ENCODE data around the gene TAS2R41. TPM values are rescaled to one million over a fixed set of nuclear protein-coding genes. Genes with fewer than 3 reads are reported as not detected.
A peak's percentile ranks its signal among the peaks of the same experiment; 100 is the strongest.

The TAS2R41 gene, protein sequence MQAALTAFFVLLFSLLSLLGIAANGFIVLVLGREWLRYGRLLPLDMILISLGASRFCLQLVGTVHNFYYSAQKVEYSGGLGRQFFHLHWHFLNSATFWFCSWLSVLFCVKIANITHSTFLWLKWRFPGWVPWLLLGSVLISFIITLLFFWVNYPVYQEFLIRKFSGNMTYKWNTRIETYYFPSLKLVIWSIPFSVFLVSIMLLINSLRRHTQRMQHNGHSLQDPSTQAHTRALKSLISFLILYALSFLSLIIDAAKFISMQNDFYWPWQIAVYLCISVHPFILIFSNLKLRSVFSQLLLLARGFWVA
- total RNA-seq = not detected

DNA sequence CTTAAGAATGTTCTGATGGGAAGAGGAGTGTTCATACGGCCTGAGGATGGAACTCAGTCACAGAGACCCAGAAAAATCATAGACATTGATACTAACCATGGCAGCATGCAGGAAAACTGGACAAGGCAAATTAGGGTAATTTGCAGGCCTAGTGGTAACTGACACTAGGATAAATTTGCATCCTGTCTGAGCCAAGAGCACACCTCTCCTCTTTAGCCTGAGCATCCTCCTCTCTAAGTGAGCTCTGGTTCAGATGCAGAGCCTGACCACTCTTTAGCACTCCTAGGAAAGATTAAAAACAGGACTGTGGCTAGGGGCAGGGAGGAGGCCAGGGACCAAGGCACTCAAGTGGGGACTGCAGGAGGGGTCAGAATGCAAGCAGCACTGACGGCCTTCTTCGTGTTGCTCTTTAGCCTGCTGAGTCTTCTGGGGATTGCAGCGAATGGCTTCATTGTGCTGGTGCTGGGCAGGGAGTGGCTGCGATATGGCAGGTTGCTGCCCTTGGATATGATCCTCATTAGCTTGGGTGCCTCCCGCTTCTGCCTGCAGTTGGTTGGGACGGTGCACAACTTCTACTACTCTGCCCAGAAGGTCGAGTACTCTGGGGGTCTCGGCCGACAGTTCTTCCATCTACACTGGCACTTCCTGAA, at the start of gene TAS2R41:
Gene TAS2R41 (plus strand): TSS at position 373 of the 650 bp plus-strand sequence. CDS start 0 bp downstream, at position 373.
- no peaks in the 10 kb centered on the region for H3K27me3 ChIP-seq
- no peaks in the 10 kb centered on the region for H3K36me3 ChIP-seq
- H3K27ac ChIP-seq = peak within 1 kb of the TSS; percentile 64
- DNase-seq (ENCODE audit: low spot score in 2 of 2) = no peak
- H3K4me1 ChIP-seq = peaks cover 12% of the 10 kb centered on the region
- H3K4me3 ChIP-seq = no peak within 1 kb of the TSS
- no peaks in the 10 kb centered on the region for H3K9me3 ChIP-seq
- TF ChIP-seq POLR2A (IDR thresholded peaks at IDR 0.05) (no peak), EP300 (IDR thresholded peaks at IDR 0.05) (no peak), POLR2AphosphoS5 (IDR thresholded peaks at IDR 0.05) (no peak)
- TF ChIP-seq, protein P1, sequence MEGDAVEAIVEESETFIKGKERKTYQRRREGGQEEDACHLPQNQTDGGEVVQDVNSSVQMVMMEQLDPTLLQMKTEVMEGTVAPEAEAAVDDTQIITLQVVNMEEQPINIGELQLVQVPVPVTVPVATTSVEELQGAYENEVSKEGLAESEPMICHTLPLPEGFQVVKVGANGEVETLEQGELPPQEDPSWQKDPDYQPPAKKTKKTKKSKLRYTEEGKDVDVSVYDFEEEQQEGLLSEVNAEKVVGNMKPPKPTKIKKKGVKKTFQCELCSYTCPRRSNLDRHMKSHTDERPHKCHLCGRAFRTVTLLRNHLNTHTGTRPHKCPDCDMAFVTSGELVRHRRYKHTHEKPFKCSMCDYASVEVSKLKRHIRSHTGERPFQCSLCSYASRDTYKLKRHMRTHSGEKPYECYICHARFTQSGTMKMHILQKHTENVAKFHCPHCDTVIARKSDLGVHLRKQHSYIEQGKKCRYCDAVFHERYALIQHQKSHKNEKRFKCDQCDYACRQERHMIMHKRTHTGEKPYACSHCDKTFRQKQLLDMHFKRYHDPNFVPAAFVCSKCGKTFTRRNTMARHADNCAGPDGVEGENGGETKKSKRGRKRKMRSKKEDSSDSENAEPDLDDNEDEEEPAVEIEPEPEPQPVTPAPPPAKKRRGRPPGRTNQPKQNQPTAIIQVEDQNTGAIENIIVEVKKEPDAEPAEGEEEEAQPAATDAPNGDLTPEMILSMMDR (IDR thresholded peaks at IDR 0.05) = no peak
- 86% methylated on average over 9 of the region's 10 CpGs for WGBS

DNA sequence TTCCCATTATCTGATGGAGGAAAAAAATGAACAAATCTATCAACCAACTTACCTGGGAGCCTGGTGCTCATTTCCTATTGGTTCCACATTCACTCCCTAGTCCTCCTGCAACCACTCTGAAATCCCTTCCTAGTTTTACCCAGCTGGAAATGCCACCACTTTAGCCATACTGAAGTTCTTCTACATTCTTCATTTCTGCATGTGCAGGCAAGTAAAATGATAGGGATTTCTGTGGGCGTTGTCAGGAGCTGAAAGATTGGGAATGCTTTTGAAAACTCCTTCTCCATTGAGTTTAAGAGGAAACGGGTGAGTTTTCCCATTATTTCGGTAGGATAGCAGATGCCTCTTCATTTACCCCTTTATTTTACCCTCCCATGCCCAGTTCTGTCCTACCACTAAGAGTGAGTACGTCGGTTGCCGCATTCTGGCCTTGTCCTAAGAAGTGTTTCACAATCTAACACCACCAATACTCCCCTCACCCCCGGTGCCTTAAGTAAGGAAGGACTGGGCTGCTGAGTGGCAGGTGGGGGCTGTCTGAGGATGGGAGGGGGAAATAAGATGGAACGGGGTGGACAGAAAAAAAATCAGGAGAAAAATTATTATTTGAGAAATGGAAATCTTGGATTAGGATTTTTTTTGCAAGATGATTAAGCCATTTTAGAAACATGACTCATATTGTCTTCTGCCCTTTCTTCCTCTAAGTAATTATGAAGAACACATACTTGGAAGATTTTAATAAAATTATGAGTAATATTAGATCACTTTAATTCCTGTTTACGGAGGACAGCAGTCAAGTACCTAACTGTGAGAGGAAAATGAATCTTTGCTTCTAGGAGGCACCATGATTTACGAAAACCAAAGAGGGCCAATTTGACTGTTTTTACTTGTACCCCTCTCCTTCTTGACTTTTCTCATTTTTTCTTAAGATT, 47.6 kb upstream of the TAS2R41 start:
- no peaks in the 10 kb centered on the region for H3K9me3 ChIP-seq
- TF ChIP-seq POLR2AphosphoS5 (IDR thresholded peaks at IDR 0.05) (no peak), POLR2A (IDR thresholded peaks at IDR 0.05) (no peak), EP300 (IDR thresholded peaks at IDR 0.05) (no peak)
- TF ChIP-seq, protein P1 (IDR thresholded peaks at IDR 0.05) = no peak
- 52% methylated on average over 10 of the region's 10 CpGs for WGBS
- H3K36me3 ChIP-seq = no peaks in the 10 kb centered on the region
- peaks cover 28% of the 10 kb centered on the region for H3K4me1 ChIP-seq
- no peaks in the 10 kb centered on the region for H3K27me3 ChIP-seq
- DNase-seq (ENCODE audit: low spot score in 2 of 2) = no peak
- peak overlapping the region; percentile 47 for H3K27ac ChIP-seq
- H3K4me3 ChIP-seq = no peak overlapping the region

DNA sequence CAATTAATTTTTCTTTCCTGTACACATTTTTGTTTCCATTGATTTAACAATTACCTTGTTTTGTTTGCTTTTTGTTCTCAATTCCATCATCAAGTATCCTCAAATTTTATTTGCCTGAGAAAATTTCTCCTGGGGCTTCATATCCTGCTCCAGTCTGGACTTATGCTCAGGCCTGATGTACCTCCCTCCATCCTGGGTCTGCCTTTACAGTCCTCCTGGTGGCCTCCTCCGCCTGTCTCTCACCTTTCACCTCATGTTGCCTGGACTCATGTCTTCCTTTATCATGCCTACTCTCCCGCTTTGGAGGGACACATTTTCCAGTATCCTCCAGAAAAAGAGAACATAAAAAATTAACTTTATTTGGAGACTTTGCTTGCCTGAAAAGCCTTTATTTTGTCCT, 46.6 kb upstream of the TAS2R41 start:
- Histone ChIP-seq H3K4me1 (peaks cover 38% of the 10 kb centered on the region), H3K27ac (no peak overlapping the region)

DNA sequence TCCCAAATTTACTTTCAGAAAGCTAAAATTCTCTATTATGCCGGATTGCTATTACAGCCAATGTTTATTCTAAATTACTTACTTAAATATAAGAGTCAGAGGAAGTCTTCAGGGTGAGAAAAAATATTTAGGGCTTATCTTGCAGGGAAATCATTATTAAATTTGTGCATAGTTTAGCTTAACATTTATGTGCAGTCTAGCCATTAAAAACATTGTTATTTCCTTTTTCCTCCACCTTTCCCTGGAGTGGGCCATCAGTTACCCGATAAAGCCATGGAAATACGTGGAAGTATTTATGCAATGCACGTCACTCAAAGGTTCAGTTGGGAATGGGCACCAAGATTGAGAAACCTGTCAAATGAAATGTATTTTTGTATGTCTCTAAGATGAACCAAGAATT, 43.9 kb upstream of the TAS2R41 start:
- 88% methylated on average over 4 of the region's 4 CpGs for WGBS
- no peak for TF ChIP-seq POLR2AphosphoS5 (IDR thresholded peaks at IDR 0.05)
- no peak for TF ChIP-seq EP300 (IDR thresholded peaks at IDR 0.05)
- TF ChIP-seq POLR2A (IDR thresholded peaks at IDR 0.05) = no peak
- TF ChIP-seq, protein P1 (IDR thresholded peaks at IDR 0.05) = no peak
- Histone ChIP-seq H3K4me3 (no peak overlapping the region), H3K27ac (no peak overlapping the region), H3K4me1 (peaks cover 47% of the 10 kb centered on the region), H3K9me3 (no peaks in the 10 kb centered on the region), H3K27me3 (no peaks in the 10 kb centered on the region), H3K36me3 (no peaks in the 10 kb centered on the region)
- DNase-seq (ENCODE audit: low spot score in 2 of 2) = no peak

More for the DNA sequence above, 46.6 kb upstream of the TAS2R41 start:
- WGBS = 63% methylated on average over 2 of the region's 2 CpGs
- no peaks in the 10 kb centered on the region for H3K9me3 ChIP-seq
- no peaks in the 10 kb centered on the region for H3K36me3 ChIP-seq
- TF ChIP-seq, protein P1 (IDR thresholded peaks at IDR 0.05) = no peak
- TF ChIP-seq POLR2AphosphoS5 (IDR thresholded peaks at IDR 0.05) (no peak), POLR2A (IDR thresholded peaks at IDR 0.05) (no peak), EP300 (IDR thresholded peaks at IDR 0.05) (no peak)
- no peak overlapping the region for H3K4me3 ChIP-seq
- no peak for DNase-seq (ENCODE audit: low spot score in 2 of 2)
- H3K27me3 ChIP-seq = no peaks in the 10 kb centered on the region
